Smooth muscle cell (in vitro differentiated cells): ENCODE measurements around the gene DEPDC7. TPM values are rescaled to one million over a fixed set of nuclear protein-coding genes. Genes with fewer than 3 reads are reported as not detected.
"Not testable (repeated sequence)": the region's sequence is repeated elsewhere in the genome, so short reads cannot be mapped to it uniquely, and the experiment has no call there.

Source experiments
- DNase-seq: peaks from one replicate; lab custom pipeline; 2025; ENCODE audit not compliant: unreplicated experiment; lab: John Stamatoyannopoulos, UW
- H2AFZ ChIP-seq: fragments of 200-600 bp; sonication (generic); 2 replicates; pipeline ENCODE4 v1.6.0; 2016; ENCODE audit warnings: antibody characterized with exemption, low read depth, mild to moderate bottlenecking
- H3F3A ChIP-seq: fragments of 200-600 bp; sonication (generic); 2 replicates; pipeline ENCODE4 v1.6.0; 2017; ENCODE audit warnings: antibody characterized with exemption, low read depth
- H3K27ac ChIP-seq: fragments of 200-600 bp; sonication (generic); 2 replicates; pipeline ENCODE4 v1.5.1; 2016; ENCODE audit warnings: low read depth, mild to moderate bottlenecking
- H3K27me3 ChIP-seq: fragments of 200-600 bp; sonication (generic); 2 replicates; pipeline ENCODE4 v1.6.1; 2016; ENCODE audit warnings: low read depth, mild to moderate bottlenecking
- H3K36me3 ChIP-seq: fragments of 200-600 bp; sonication (generic); 2 replicates; pipeline ENCODE4 v1.5.1; 2016; ENCODE audit warnings: low read depth
- H3K4me1 ChIP-seq: fragments of 200-600 bp; sonication (generic); 2 replicates; pipeline ENCODE4 v1.5.1; 2016; ENCODE audit warnings: low read depth
- H3K4me2 ChIP-seq: fragments of 200-600 bp; sonication (generic); 2 replicates; pipeline ENCODE4 v1.6.0; 2016; ENCODE audit warnings: mild to moderate bottlenecking
- H3K4me3 ChIP-seq: fragments of 200-600 bp; sonication (generic); 2 replicates; pipeline ENCODE4 v1.5.1; 2016; ENCODE audit warnings: mild to moderate bottlenecking
- H3K79me2 ChIP-seq: fragments of 200-600 bp; sonication (generic); 2 replicates; pipeline ENCODE4 v1.6.0; 2016; ENCODE audit warnings: low read depth, mild to moderate bottlenecking
- H3K9ac ChIP-seq: fragments of 200-600 bp; sonication (generic); 2 replicates; pipeline ENCODE4 v1.6.0; 2016; ENCODE audit warnings: low read depth
- H3K9me3 ChIP-seq: fragments of 200-600 bp; sonication (generic); replicated peaks from 2 replicates; pipeline ENCODE4 v1.5.1; 2016; ENCODE audit warnings: low read depth
- H4K20me1 ChIP-seq: fragments of 200-600 bp; sonication (generic); 2 replicates; pipeline ENCODE4 v1.6.0; 2016; ENCODE audit warnings: low read depth
- CTCF ChIP-seq: fragments of 200-600 bp; sonication (generic); IDR thresholded peaks from 2 replicates; pipeline ENCODE4 v1.5.1; 2017; ENCODE audit warnings: borderline replicate concordance, mild to moderate bottlenecking, antibody characterized with exemption; ENCODE audit not compliant: insufficient read depth, poor library complexity, severe bottlenecking
- WGBS: methylation state at CpG from one replicate; pipeline ENCODE4 v1.1.7; 2016; ENCODE audit warnings: low lambda C conversion rate; 5-methylcytosine and 5-hydroxymethylcytosine counted together
- polyA plus RNA-seq: library from polyadenylated mRNA; unstranded; fragments of >200 nt; fragmentation: Nextera tagmentation; extraction: Ambion mirVana; gene quantifications from 2 replicates; pipeline ENCODE4 v1.2.1, GENCODE V29; 2016
- total RNA-seq: library from RNA; depleted of rRNA; stranded (reverse); fragments of >200 nt; gene quantifications from 2 replicates; pipeline ENCODE4 v1.2.3, GENCODE V29; 2014

Gene DEPDC7
- total and polyA plus RNA-seq, 2 experiments from 2014 or later = 8.1 to 22.8 TPM

GRCh38 chr11:33044285-33044756 lies 28.6 kb downstream of the DEPDC7 start:
- Histone ChIP-seq H3K4me3 (no peak overlapping the region), H3K36me3 (no peaks in the 10 kb centered on the region), H3K4me1 (peaks cover 14% of the 10 kb centered on the region), H3K9me3 (no peaks in the 10 kb centered on the region), H3K27ac (peak overlapping the region; percentile 81), H2AFZ (no peak overlapping the region), H3K79me2 (peaks cover 7% of the 10 kb centered on the region), H4K20me1 (no peaks in the 10 kb centered on the region), H3K4me2 (no peak overlapping the region), H3K27me3 (no peaks in the 10 kb centered on the region), H3F3A (no peaks in the 10 kb centered on the region), H3K9ac (peak overlapping the region; percentile 44)
- 85% methylated on average over 4 of the region's 4 CpGs for WGBS
- TF ChIP-seq CTCF = no peak
- no peak for DNase-seq

GRCh38 chr11:33045551-33046255 lies 30.0 kb downstream of the DEPDC7 start:
- no peak for TF ChIP-seq CTCF
- Histone ChIP-seq H3K4me1 (peaks cover 6% of the 10 kb centered on the region), H3K79me2 (peaks cover 5% of the 10 kb centered on the region), H3K9me3 (no peaks in the 10 kb centered on the region), H3K4me2 (no peak overlapping the region), H4K20me1 (no peaks in the 10 kb centered on the region), H3K4me3 (no peak overlapping the region), H3K9ac (no peak overlapping the region), H3K27me3 (no peaks in the 10 kb centered on the region), H3K36me3 (no peaks in the 10 kb centered on the region), H3K27ac (peak overlapping the region; percentile 81), H3F3A (no peaks in the 10 kb centered on the region), H2AFZ (no peak overlapping the region)
- DNase-seq = no peak
- WGBS = 91% methylated on average over 8 of the region's 8 CpGs

GRCh38 chr11:33048701-33049100 lies 33.0 kb downstream of the DEPDC7 start:
- not testable (repeated sequence) for H3K27ac ChIP-seq, H3K4me1 ChIP-seq, DNase-seq, H3F3A ChIP-seq, H3K9me3 ChIP-seq, H3K79me2 ChIP-seq, H3K9ac ChIP-seq, H2AFZ ChIP-seq, H3K36me3 ChIP-seq, H3K4me2 ChIP-seq, H3K4me3 ChIP-seq, H3K27me3 ChIP-seq, H4K20me1 ChIP-seq
- 85% methylated on average over 6 of the region's 6 CpGs for WGBS

GRCh38 chr11:33049565-33050408 lies 34.1 kb downstream of the DEPDC7 start:
- not testable (repeated sequence) for H3K4me1 ChIP-seq, H3F3A ChIP-seq, H2AFZ ChIP-seq, H3K9me3 ChIP-seq, H3K79me2 ChIP-seq, H3K4me3 ChIP-seq, H4K20me1 ChIP-seq, H3K9ac ChIP-seq, DNase-seq, H3K27me3 ChIP-seq, H3K4me2 ChIP-seq, H3K36me3 ChIP-seq
- H3K27ac ChIP-seq = peak overlapping the region; percentile 31
- WGBS = 62% methylated on average over 3 of the region's 3 CpGs
